Activated CD8-positive, alpha-beta memory T cell treated with anti-CD3 and anti-CD28 coated beads, Interleukin-2, amount 10 ng/mL, durations not matched to agents 7 days and 5 days (primary cell): ENCODE data around the gene EIF4E1B. TPM values are rescaled to one million over a fixed set of nuclear protein-coding genes. Genes with fewer than 3 reads are reported as not detected.
"Not testable (repeated sequence)": the region's sequence is repeated elsewhere in the genome, so short reads cannot be mapped to it uniquely, and the experiment has no call there.

Source experiments
- ATAC-seq: fragments of 150-1000 bp; cut with Tn5 transposase; one replicate; pipeline ENCODE4 v1.10.0; 2021; ENCODE audit warnings: moderate library complexity
- CTCF ChIA-PET: fragments of 350-600 bp; sonication (Branson Sonifier 250); formaldehyde crosslinking; loops from one replicate; lab custom pipeline; 2021; ENCODE audit warnings: antibody characterized with exemption; lab: Charles Lee
- DNase-seq: peaks from one replicate; pipeline ENCODE4 v3.0.0-alpha.2; 2020
- H3K27ac Mint-ChIP-seq: one replicate; pipeline ENCODE4 v1.8.0; 2021; ENCODE audit warnings: mild to moderate bottlenecking, mixed read lengths
- H3K27me3 Mint-ChIP-seq: one replicate; pipeline ENCODE4 v1.8.0; 2021; ENCODE audit warnings: mixed read lengths
- H3K36me3 Mint-ChIP-seq: one replicate; pipeline ENCODE4 v1.8.0; 2021; ENCODE audit warnings: mild to moderate bottlenecking, mixed read lengths
- H3K4me1 Mint-ChIP-seq: one replicate; pipeline ENCODE4 v1.8.0; 2021; ENCODE audit warnings: mixed read lengths
- H3K4me3 Mint-ChIP-seq: one replicate; pipeline ENCODE4 v1.8.0; 2021; ENCODE audit warnings: mild to moderate bottlenecking, moderate library complexity, mixed read lengths
- H3K9me3 Mint-ChIP-seq: one replicate; pipeline ENCODE4 v1.8.0; 2022; ENCODE audit warnings: low read depth, mixed read lengths
- total RNA-seq, 2 experiments: library from RNA; stranded (reverse); gene quantifications; one replicate each; pipeline ENCODE4 v1.2.3, GENCODE V29; 2021

EIF4E1B gene
- total RNA-seq, 2 experiments from 2014 or later: not detected

GRCh38 chr5:176596069-176596644 is 34.3 kb upstream of the EIF4E1B start:
- Mint-ChIP-seq H3K27ac (no peak overlapping the region), H3K9me3 (no peaks in the 10 kb centered on the region), H3K4me1 (peaks cover 13% of the 10 kb centered on the region), H3K4me3 (peak overlapping the region; percentile 57), H3K36me3 (no peaks in the 10 kb centered on the region), H3K27me3 (peaks cover 5% of the 10 kb centered on the region)
- no peak for DNase-seq
- ATAC-seq: no peak
- CTCF ChIA-PET: interaction anchor here (1.0 to 3.3 kb wide), 12 partner anchors 11 to 234 kb away, joined by 3 to 15 read pairs (median 5); partner anchors contain the start of genes CLTB and KIAA1191

GRCh38 chr5:176596689-176597416 is 33.6 kb upstream of the EIF4E1B start:
- Mint-ChIP-seq H3K9me3 (no peaks in the 10 kb centered on the region), H3K4me1 (peaks cover 13% of the 10 kb centered on the region), H3K4me3 (peak overlapping the region; percentile 57), H3K27ac (no peak overlapping the region), H3K36me3 (no peaks in the 10 kb centered on the region), H3K27me3 (peaks cover 5% of the 10 kb centered on the region)
- ATAC-seq: peak; percentile 89
- CTCF ChIA-PET: interaction anchor here (1.0 to 3.3 kb wide), 15 partner anchors 10 to 235 kb away, joined by 3 to 15 read pairs (median 5); partner anchors contain the start of genes CLTB and KIAA1191
- peak; percentile 67 for DNase-seq

- no peak overlapping the region for H3K27ac Mint-ChIP-seq
- H3K9me3 Mint-ChIP-seq: no peaks in the 10 kb centered on the region
- H3K4me1 Mint-ChIP-seq: peaks cover 13% of the 10 kb centered on the region
- CTCF ChIA-PET: interaction anchor here (1.0 to 3.3 kb wide), 11 partner anchors 9 to 236 kb away, joined by 3 to 15 read pairs (median 6); partner anchors contain the start of genes CLTB and KIAA1191
- ATAC-seq (no peak), DNase-seq (no peak)
- peaks cover 7% of the 10 kb centered on the region for H3K27me3 Mint-ChIP-seq
- no peaks in the 10 kb centered on the region for H3K36me3 Mint-ChIP-seq
- H3K4me3 Mint-ChIP-seq: no peak overlapping the region
Observed at GRCh38 chr5:176597417-176598389, 32.8 kb upstream of the EIF4E1B start.

GRCh38 chr5:176599749-176600430 is 30.6 kb upstream of the EIF4E1B start:
- CTCF ChIA-PET, ATAC-seq, H3K27ac Mint-ChIP-seq, H3K4me3 Mint-ChIP-seq, H3K36me3 Mint-ChIP-seq, H3K9me3 Mint-ChIP-seq, H3K27me3 Mint-ChIP-seq, DNase-seq: not testable (repeated sequence)
- peaks cover 13% of the 10 kb centered on the region for H3K4me1 Mint-ChIP-seq

- H3K4me1 Mint-ChIP-seq: peaks cover 6% of the 10 kb centered on the region
- no peaks in the 10 kb centered on the region for H3K9me3 Mint-ChIP-seq
- CTCF ChIA-PET: no interaction called here
- no peak overlapping the region for H3K27ac Mint-ChIP-seq
- no peaks in the 10 kb centered on the region for H3K36me3 Mint-ChIP-seq
- ATAC-seq (no peak), DNase-seq (no peak)
- H3K27me3 Mint-ChIP-seq: peaks cover 8% of the 10 kb centered on the region
- H3K4me3 Mint-ChIP-seq: no peak overlapping the region
Observed at GRCh38 chr5:176601901-176602482, 28.5 kb upstream of the EIF4E1B start.

GRCh38 chr5:176603091-176603490 is 27.4 kb upstream of the EIF4E1B start:
- DNase-seq: no peak

GRCh38 chr5:176606032-176606431 is 24.4 kb upstream of the EIF4E1B start:
- Mint-ChIP-seq H3K36me3 (no peaks in the 10 kb centered on the region), H3K27me3 (peaks cover 15% of the 10 kb centered on the region), H3K27ac (no peak overlapping the region), H3K4me1 (peaks cover 10% of the 10 kb centered on the region), H3K9me3 (no peaks in the 10 kb centered on the region), H3K4me3 (no peak overlapping the region)
- CTCF ChIA-PET: interaction anchor here (1.0 to 2.3 kb wide), 4 partner anchors 10 to 189 kb away, joined by 3 to 9 read pairs (median 4); partner anchors contain the start of gene CLTB
- ATAC-seq: no peak
- DNase-seq: no peak

More at GRCh38 chr5:176603091-176603490, 27.4 kb upstream of the EIF4E1B start:
- peaks cover 6% of the 10 kb centered on the region for H3K4me1 Mint-ChIP-seq
- no peak overlapping the region for H3K27ac Mint-ChIP-seq
- H3K27me3 Mint-ChIP-seq: peaks cover 8% of the 10 kb centered on the region
- CTCF ChIA-PET: no interaction called here
- no peaks in the 10 kb centered on the region for H3K36me3 Mint-ChIP-seq
- H3K9me3 Mint-ChIP-seq: no peaks in the 10 kb centered on the region
- ATAC-seq: no peak
- no peak overlapping the region for H3K4me3 Mint-ChIP-seq

- Mint-ChIP-seq H3K4me3 (no peak overlapping the region), H3K4me1 (peaks cover 13% of the 10 kb centered on the region), H3K9me3 (no peaks in the 10 kb centered on the region), H3K27me3 (peaks cover 21% of the 10 kb centered on the region), H3K27ac (no peak overlapping the region), H3K36me3 (no peaks in the 10 kb centered on the region)
- DNase-seq (no peak), ATAC-seq (no peak)
- CTCF ChIA-PET: interaction anchor here (1.3 to 2.3 kb wide), 3 partner anchors 11 to 190 kb away, joined by 3 to 9 read pairs (median 4); partner anchors contain the start of gene CLTB
Observed at GRCh38 chr5:176606875-176607274, 23.6 kb upstream of the EIF4E1B start.

GRCh38 chr5:176608142-176608705 is 22.3 kb upstream of the EIF4E1B start:
- CTCF ChIA-PET: interaction anchor here (1.4 kb wide), 1 partner anchor 192 kb away, joined by 4 read pairs; no protein-coding TSS in a partner anchor
- DNase-seq: no peak
- no peak for ATAC-seq
- Mint-ChIP-seq H3K36me3 (no peaks in the 10 kb centered on the region), H3K4me3 (peak overlapping the region; percentile 80), H3K27me3 (peaks cover 29% of the 10 kb centered on the region), H3K4me1 (peaks cover 13% of the 10 kb centered on the region), H3K27ac (no peak overlapping the region), H3K9me3 (no peaks in the 10 kb centered on the region)

GRCh38 chr5:176608937-176609723 is 21.3 kb upstream of the EIF4E1B start:
- no peaks in the 10 kb centered on the region for H3K9me3 Mint-ChIP-seq
- ATAC-seq (no peak), DNase-seq (no peak)
- CTCF ChIA-PET: no interaction called here
- H3K36me3 Mint-ChIP-seq: no peaks in the 10 kb centered on the region
- peaks cover 36% of the 10 kb centered on the region for H3K27me3 Mint-ChIP-seq
- H3K27ac Mint-ChIP-seq: peak overlapping the region; percentile 55
- peak overlapping the region; percentile 80 for H3K4me3 Mint-ChIP-seq
- peaks cover 13% of the 10 kb centered on the region for H3K4me1 Mint-ChIP-seq

- CTCF ChIA-PET: no interaction called here
- DNase-seq: peak; percentile 62
- Mint-ChIP-seq H3K4me1 (peaks cover 13% of the 10 kb centered on the region), H3K9me3 (no peaks in the 10 kb centered on the region), H3K36me3 (no peaks in the 10 kb centered on the region), H3K4me3 (peak within 1 kb of the TSS; percentile 80), H3K27me3 (peaks cover 38% of the 10 kb centered on the region), H3K27ac (peak within 1 kb of the TSS; percentile 55)
- peak; percentile 84 for ATAC-seq
Observed at GRCh38 chr5:176609724-176610434, 20.6 kb upstream of the EIF4E1B start, which contains the start of gene GPRIN1. Gene GPRIN1, minus strand, starts transcription at chr5:176610156. Its CDS starts 10,322 bp downstream, at chr5:176599834.
